ENCODE measurements around the gene SLC16A8.
"Not testable (repeated sequence)": the region's sequence is repeated elsewhere in the genome, so short reads cannot be mapped to it uniquely, and the experiment has no call there.

Gene SLC16A8

DNA sequence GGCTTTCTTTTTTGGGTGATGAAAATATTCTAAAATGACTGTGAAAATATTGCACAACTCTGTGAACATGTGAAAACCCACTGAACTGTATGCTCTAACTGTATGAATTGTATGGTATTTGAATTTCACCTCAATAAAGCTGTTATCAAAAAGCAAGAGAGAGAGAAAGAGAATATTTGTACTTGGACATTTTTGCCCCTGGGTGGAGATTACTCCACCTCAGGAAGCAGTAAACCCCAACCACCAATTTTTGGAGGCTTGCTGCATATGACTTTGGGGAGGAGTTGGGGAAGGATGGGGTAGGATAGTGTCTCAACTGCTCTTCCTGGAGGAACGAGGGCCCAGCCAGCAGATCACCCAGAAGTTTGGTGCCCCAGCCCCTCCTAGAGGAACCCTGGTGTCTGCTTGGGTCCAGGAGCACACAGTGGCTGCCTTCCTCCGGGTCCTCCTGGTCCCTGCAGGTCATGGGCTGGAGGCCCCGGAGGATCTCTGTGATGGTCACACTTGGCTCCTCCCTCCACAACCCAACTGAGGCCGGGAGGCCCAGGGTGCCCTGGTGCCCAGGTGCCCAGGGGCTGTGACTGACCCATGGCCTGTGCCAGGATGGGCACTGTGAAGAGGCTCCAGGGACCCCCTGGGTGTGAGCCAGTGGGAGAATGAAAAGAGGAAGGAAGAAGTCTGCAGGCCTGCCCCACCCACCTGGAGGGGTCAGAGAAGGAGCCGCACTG, 42.1 kb downstream of the SLC16A8 start:
- no peak for DNase-seq

DNA sequence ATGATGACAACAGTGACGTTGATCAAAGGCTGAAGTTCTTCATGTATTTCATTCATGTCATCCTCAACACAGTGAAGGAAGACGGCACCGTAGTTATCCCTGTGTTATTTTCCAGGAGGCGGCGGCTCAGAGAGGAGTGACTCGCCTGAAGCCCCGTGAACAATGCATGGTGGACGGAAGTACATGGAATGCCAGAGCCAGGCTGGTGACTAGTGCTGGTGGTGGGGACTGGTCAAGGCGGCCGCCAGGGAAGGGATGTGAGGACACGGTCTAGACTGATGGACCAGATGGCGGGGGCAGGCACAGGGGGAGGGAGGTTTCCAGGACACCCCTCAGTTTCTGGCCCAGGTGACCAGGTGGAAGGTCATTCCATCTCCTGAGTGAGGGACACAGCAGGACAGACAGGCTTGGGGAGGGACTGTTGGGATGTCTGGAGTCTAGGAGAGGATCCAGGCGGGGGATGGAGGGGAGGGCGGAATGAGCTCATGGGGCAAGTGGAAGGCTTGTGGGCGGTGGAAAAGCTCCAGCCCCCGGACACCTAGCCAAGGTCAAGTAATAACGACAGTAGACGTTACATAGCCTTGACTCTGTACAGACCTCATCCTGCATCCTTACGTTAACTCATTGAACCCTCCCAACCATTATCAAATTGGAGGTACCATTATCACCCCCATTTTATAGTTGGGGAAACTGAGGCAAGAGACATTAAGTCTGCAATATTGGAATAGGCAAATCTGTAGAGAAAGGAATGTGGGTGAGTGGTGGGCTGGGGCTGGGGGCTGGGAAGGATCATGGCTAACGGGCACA, 42.8 kb downstream of the SLC16A8 start:
- no peak for DNase-seq

DNA sequence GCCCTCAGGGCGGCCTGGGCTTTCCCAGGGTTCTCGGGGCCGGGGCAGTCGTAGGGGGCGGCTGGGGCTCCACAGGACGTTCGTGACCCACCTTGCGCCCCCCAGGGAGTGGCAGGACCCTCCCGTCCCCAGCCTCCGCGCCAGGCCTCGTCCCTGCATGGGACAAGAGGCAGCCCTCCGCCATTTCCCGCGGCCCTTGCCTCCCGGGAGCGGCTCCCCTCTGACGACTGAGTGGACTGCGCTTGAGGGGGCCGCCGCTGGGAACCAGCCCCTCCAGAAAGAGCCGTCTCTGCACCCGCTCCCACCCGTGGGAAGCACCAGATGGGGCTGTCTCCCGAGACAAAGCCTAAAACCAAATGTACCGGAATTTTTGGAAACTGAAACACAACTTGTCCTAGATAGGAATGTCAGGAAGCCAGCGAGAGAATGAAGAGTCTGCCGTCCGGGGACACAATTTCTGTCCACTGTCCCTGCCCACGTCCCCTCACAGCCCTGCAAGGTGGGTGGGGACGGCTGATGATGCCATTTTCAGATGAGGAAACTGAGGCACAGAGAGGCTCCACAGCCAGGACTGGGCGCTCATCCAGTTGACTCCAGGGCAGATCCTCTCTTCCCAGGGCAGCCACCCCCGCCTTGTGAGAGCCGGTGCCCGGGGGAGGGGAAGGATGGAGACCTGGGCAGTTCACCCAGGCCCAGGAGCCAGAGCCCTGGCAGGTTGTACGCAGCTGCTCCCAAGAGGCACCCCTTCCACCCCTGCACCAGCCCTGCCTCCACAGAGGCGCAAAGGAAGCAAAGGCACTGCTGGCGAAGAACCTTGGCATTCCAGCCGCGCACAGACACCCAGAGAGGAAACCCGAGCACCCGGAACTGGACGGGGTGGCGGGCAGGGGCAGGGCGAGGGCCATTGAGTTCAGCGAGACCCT, 44.8 kb downstream of the SLC16A8 start:
- no peak for DNase-seq

DNA sequence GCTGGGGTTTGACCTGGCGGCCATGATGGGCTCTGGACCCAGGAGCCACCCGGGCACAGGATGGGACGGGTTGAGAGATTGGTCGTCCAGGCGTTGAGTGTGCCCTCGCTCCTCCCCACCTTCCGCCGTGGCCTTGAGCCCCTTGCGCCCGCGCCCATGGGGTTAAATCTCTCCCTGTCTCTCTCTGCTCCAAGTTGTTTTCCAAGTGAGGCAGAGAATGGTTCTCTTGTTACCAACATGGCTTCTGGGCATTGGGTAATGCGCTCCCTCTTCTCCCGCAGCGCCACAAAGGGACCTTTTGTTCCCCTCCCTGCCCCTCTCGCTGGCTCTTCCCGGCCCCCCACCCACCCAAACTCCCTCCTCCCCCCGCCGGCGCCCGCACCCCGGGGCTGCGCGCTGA, 45.6 kb downstream of the SLC16A8 start:
- DNase-seq = no peak

DNA sequence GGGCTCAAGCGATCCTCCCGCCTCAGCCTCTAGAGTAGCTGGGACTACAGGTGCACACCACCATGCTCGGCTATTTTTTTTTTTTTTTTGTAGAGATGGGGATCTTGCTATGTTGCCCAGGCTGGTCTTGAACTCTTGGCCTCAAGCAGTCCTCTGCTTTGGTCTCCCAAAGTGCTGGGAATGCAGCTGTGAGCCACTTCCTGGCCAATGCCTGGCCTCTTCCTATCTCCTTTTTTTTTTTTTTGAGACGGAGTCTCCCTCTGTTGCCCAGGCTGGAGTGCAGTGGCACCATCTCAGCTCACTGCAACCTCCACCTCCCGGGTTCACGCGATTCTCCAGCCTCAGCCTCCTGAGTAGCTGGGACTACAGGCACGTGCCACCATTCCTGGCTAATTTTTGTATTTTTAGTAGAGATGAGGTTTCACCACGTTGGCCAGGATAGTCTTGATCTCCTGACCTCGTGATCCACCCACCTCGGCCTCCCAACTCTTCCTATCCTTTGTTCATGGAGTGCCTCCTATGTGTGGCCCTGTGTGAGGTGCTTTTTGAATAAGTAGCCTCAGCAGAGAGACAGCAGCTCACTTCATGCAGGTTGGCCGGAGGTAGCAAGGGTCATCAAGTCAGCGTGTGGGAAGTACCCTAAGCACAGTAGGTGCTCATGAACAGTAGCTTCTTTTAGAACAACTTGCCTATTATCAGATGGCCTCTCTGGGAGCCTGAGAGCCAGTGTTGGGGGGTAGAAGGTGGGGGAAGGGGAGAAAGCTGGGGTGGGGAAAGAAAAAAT, 46.4 kb downstream of the SLC16A8 start:
- not testable (repeated sequence) for DNase-seq

DNA sequence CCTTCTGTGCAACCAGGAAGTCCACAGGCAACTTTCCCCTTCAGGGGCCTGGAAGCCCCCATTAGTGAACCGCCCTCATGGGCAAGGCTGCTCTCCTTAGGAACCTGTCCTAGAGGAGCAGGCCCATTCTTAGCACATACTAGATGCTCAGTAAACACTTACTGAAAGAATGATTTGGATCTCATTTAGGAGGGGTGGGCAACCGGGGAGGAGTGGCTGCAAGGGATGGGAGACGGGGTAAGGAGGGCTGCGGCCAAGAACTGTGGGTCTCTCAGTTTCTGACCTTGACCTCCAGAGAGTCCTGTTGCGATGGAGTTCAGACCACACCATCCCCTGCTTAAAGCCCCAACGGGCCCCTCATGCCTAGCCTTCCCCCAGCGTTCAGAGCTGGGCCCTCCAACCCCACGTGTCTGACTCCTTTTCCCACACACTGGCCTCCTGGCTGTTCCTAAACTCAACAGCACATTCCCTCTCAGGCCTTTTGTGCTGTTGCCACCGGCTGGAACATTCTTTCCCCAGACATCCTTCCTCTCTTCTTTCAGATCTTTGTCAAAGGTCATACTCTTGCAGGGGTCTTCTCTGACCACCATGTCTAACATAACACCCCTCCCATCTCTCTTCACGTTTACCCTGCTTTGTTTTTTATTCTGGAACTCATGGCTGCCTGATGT, 47.5 kb downstream of the SLC16A8 start:
- no peak for DNase-seq

DNA sequence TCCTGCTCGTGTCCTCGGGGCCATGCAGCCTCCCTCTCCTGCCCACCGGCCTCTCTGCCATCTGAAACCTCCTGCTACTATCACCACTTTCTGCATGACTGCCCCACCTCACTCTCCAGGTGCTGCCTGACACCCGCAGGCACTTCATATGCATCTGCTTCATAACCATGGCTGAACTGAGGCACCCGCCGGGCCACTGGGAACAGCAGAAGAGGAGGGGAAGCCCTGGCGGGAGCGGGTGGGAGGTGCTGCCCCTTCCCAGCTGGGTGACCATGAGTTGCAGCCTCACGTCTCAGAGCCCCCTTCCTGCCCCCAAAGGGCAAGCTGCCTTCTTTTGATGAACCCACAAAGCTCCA, 48.5 kb downstream of the SLC16A8 start:
- no peak for DNase-seq

DNA sequence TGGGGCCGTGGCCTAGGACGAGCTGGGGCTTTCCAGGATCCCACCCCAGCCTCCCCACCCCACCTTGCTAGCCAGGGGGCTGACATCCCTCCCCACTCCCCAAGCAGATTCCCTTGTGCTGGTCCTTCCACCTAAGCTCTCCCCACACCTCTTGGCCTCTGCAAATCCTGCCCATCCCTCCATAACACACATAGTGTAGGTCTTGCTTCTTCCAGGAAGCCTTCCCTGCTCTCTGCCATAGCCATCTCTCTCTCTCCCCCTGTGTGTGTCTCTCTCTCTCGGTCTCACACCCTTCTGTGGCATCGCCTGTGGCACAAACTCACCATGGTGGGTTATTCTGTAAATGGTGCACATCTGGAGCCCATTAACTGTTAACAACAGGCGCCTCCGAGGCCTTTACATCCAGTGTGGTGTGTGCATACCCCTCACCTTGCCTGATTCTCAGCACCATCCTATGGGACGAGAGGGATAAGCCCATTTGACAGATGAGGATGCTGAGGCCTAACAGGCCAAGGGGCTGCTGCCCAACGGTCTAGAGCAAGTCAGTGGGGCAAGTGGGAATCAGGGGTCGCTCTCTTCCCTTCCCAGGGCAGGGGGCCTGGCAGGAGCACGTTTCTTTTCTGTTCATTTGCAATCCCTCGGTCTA, 49.0 kb downstream of the SLC16A8 start:
- DNase-seq = no peak

DNA sequence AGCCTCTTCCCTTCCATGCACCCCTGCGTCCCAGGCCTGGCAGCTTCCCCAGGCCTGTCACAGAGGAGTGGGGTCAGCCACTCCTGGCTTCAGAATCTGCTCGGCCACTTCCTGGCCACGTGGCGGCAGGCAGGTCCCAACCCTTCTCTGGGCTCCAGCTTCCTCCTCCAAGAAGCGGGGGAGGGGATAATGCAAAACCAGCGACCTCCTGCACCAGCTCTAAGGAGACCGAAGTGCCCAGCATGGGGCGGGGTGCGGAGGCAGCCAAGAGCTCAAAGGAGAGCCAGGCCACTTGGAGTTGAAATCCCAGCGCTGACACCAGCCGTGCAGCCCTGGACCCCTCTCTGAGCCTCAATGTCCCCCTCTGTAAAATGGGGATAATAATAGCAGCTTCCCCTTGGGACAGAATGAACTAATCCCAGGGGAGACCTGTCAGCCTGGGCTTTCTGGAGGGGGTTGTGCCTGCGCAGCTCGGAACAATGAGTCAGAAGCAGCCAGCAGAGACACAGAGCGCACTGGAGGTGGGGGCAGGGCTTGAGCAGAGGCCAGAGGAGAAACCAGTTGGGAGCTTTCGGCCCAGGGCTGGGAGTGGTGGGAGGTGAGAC, 49.6 kb downstream of the SLC16A8 start:
- no peak for DNase-seq

DNA sequence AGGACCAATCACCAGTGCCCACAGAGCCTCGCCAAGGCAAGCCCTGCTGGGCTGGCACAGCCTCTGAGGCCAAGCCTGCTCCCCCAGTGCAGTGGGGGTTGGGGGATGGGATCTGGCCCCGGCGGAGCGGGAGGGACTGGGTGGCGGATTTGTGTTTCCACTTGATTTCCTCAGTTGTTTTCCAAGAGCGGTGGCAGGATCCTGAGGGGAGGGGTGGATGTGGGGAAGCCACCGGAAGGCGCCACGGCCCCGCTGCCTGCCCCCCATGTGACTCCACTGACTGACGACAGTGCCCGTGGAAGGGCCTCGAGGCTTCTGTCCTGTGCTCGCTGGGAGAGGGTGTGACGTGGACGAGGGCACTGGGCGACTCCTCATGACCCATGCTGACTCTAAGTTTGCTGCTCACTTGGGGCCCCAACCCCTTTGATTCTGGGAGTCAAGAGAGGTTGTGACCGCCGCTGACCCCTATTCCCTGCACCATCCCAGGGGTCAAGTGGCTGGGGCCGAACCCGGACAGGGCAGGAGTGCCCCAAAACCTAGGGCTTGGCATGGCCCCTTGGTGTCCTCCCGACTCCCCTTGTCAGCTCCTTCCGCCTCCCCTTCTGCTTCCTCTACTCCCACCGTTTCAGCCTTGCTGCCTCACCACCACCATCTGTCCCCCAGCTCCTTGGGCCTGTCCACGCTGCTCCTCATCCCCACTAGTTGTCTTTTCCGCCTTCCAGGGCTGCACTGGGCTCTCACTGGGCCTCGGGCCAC, 50.3 kb downstream of the SLC16A8 start:
- no peak for DNase-seq

DNA sequence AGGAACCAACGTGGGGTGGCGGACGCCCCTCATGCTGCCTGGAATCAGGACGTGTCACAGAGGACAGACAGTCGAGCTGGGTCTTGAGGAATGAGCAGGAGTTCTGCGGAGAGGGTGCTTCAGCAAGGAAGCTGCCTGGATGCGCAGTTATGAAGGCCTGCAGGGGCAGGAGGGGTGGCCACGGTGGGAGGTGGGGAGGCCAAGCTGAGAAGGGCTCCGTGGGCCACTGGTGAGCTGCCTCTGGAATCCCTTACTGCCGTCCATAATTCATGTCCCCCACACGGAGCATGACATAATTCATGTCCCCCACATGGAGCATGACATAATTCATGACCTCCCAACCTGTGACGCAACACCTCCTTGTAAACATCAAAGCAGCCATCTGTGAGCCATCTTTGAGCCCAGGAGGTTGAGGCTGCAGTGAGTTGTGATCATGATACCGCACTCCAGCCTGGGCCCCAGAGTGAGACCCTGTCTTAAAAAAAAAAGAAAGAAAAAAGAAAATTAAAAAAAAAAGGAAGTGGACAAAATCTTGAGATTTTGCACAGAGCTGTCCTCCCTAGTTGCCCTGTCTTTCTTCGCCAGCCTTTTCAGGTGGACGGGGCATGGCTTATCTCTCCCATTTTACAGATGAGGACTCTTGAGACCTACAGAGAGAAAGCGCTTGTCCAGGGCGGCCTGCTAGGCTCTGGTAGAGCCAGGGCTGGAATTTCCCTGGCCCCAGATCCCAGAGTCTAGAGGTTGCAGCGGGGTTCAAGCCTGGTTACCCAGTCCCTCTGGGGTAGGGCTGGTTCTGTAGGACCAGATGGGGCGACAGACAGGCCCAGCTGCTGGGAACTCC, 51.1 kb downstream of the SLC16A8 start:
- no peak for DNase-seq

DNA sequence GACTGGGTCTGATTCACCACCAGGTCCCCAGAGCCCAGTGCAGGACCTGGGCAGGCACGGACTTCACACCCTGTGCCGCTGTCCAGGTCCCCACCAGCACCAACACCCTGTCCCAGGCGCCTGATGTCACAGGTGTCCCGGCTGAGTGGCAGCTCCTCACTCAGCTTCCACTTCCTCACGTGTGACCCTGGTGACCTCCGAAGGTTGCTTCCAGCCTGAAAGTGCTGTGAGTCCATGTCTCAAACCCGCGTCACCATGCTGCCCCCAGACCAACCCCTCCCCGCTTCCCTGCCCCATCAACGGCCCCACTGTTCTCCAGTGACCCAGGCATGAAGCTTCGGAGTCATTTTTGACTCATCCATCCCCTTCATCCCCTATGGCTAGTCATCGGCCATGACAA, 52.5 kb downstream of the SLC16A8 start:
- DNase-seq = no peak

DNA sequence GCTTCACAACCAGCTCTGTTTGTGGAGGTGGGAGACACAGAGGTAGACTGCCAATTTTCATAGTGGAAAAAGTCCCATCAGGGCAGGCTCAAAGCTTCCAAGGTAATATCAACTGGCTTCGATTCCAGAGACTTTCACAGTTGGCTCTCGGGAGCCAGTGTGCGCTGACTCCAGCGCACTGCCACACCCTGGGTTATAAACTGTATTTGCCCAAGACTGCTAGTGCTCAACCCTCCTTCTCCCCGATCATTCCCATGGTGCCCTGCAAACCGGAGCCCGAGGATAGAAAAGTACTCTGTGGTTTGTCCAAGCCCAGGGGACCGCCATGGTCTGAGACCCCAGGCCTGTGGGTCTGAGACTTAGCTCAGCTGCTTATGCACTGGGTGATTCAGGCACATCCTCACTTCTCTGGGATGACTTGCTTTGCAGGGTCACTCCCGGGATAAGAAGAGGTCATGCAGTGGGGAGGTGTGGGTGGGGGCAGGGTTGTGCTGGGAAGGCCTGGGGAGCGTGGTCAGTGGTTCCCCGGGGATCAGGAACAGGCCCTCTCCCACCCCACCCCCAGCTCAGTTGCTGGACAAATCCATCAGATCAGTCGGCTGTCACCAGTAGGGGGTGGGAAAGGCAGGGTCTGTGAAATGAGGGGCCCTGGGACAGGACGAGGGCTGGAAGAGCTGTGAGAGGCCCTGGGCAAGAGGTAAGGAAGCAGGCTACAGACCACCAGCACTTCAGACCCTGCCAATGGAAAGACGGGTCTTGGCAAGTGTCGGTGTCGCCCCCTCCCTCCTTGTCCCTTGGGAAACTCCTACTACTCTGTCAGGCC, 53.5 kb downstream of the SLC16A8 start:
- no peak for DNase-seq

DNA sequence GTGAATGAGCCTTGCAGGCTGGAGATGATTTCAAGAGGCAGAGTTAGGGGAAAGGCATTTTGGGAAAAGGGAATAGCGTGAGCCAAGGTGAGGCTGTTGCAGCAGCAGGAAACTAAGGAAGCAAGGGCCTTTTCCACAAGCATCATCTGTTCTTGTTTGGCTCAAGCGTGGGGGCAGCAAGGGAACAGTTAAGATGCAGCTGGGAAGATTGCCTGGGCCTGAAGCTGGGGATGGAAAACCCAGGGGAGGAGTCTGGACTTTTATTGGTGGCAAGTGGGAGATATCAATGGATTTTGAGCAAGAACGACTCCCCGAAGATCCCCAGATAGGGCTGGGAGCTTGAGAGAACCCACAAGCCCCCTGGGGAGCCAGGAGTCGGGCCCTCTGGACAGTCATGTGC, 54.1 kb downstream of the SLC16A8 start:
- DNase-seq = no peak

DNA sequence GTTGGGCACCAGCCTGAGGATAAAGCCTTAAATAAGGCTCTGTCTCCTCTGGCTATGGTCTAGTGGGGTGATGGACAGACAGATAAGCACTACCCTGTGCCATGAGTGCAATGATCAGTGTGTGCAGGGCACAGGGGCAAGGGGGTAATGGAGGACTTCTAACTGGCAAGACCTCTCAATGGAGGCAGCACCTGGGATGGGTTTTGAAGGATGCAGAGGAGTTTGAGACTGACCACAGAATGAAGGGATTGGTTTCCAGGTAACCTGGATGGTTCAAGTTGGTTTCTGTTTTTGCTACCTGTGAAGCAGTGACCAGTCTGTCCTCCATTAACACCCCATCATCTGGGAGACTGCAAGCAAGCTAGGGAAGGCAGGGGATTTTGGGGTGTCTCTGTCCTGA, 54.6 kb downstream of the SLC16A8 start:
- DNase-seq = no peak

DNA sequence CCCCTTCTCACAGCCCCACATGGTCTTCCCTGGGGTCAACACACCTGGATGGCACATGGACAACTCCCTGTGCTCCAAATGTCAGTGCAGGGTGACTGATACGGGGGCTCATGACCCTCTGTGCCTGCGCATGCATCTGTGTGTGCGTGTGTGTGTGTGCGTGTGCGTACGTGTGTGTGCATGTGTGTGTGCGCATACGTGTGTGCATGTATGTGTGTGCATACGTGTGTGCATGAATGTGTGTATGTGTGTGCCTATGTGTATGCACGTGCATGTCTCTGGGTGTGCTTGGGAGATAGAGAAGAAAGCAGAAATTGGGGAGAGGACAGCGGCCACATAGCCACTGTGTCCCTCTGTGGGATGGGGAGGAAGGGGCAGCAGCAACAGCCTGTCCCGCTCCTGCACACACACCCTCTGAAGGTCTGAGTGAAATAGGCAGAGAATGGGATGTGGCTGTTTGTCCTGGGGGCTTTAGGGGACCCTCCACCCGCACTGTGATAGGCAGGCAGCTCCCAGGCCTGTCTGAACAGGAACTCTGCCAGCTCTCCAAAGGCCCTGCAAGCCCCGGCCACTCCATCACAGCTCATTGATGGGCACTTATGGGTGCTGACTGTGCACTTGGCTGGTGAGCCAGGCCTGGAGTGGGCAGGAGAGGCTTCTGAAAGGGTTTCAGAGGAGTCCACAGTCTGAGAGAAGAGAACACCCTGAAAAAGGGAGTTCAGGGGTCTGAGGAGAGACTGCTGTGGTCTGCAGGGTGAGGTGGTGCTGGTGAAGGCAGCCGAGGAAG, 55.4 kb downstream of the SLC16A8 start:
- no peak for DNase-seq

Measured in NCI-H1105 (cell line).